ENCODE measurements around the gene NOXO1. TPM values are rescaled to one million over a fixed set of nuclear protein-coding genes. Genes with fewer than 3 reads are reported as not detected.

NOXO1 gene
- total and polyA plus RNA-seq, 10 of the 15 experiments (the other 5 are each of a cell fraction or from before 2014, with no cell fraction given) = 0.09 to 0.76 (median 0.26) TPM; not detected in 4

DNA sequence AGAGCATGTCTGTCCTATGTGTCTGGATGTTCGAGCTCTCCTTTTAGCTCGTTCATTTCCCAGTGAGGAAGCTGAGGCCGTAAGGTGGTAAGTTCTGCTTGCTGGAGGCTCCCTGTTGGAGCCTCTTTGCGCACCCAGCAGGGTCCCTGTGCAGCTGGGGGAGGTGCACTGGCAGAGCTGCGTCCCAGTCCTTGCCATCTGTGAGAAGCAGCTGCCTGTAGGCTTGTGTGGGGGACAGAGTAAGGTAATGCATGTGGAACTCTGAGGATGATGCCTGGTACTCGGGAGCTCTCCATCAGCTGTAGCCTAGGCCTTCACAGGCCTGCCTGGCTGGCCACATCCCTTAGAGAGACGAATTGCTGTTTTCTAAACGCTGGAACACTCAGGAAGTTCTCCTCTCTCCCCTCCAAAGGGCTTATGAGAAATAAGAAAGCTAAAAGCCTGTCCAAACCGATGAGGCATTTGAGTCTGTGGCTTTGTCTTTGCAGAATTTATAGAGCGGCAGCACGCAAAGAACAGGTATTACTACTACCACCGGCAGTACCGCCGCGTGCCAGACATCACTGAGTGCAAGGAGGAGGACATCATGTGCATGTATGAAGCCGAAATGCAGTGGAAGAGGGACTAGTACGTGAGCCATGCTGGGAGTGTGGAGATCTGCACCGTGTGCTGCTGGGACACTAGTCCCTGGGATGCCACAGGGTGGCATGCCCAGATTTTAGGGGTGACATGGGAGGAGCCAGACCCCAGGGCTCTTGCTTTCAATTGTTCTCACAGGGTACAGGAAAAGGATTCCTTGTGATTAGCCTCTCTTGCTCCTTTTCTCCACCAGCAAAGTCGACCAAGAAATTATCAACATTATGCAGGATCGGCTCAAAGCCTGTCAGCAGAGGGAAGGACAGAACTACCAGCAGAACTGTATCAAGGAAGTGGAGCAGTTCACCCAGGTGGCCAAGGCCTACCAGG is 20.3 kb downstream of the NOXO1 start (continued):
- TF ChIP-seq, protein P1, sequence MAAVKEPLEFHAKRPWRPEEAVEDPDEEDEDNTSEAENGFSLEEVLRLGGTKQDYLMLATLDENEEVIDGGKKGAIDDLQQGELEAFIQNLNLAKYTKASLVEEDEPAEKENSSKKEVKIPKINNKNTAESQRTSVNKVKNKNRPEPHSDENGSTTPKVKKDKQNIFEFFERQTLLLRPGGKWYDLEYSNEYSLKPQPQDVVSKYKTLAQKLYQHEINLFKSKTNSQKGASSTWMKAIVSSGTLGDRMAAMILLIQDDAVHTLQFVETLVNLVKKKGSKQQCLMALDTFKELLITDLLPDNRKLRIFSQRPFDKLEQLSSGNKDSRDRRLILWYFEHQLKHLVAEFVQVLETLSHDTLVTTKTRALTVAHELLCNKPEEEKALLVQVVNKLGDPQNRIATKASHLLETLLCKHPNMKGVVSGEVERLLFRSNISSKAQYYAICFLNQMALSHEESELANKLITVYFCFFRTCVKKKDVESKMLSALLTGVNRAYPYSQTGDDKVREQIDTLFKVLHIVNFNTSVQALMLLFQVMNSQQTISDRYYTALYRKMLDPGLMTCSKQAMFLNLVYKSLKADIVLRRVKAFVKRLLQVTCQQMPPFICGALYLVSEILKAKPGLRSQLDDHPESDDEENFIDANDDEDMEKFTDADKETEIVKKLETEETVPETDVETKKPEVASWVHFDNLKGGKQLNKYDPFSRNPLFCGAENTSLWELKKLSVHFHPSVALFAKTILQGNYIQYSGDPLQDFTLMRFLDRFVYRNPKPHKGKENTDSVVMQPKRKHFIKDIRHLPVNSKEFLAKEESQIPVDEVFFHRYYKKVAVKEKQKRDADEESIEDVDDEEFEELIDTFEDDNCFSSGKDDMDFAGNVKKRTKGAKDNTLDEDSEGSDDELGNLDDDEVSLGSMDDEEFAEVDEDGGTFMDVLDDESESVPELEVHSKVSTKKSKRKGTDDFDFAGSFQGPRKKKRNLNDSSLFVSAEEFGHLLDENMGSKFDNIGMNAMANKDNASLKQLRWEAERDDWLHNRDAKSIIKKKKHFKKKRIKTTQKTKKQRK (IDR thresholded peaks at IDR 0.05; ENCODE audit: low read depth, low read length) = peak; percentile 21; the same call in 1 of the 2 replicates
- TF ChIP-seq MYB (IDR thresholded peaks at IDR 0.05; ENCODE audit: borderline replicate concordance, low read depth, low read length) (no peak), CBX5 (IDR thresholded peaks at IDR 0.05; ENCODE audit: low read depth) (no peak), LARP7 (IDR thresholded peaks at IDR 0.05) (0 out of 2 replicates have a peak, but pooled peaks have one; percentile 10), POLR2AphosphoS5 (IDR thresholded peaks at IDR 0.05; ENCODE audit: low read length) (peak; percentile 95), ZSCAN29 (IDR thresholded peaks at IDR 0.05) (no peak), TCF3 (IDR thresholded peaks at IDR 0.05; ENCODE audit: borderline replicate concordance, insufficient read depth, low read depth, low read length) (peak; percentile 39; the same call in 1 of the 2 replicates), CREB1 (IDR thresholded peaks at IDR 0.05; ENCODE audit: low read depth) (0 out of 2 replicates have a peak, but pooled peaks have one; percentile 36), RUNX3 (IDR thresholded peaks at IDR 0.05; ENCODE audit: low read length) (peak; percentile 44), POLR2AphosphoS2 (IDR thresholded peaks at IDR 0.05; ENCODE audit: low read depth, low read length) (peak; percentile 93), POLR2A (IDR thresholded peaks at IDR 0.05; ENCODE audit: low read depth, low read length) (peak; percentile 83), SMAD5 (IDR thresholded peaks at IDR 0.05; ENCODE audit: low read depth) (peak; percentile 92), NBN (IDR thresholded peaks at IDR 0.05) (no peak), ETV6 (conservative IDR thresholded peaks at IDR 0.05 in 1 of 2, IDR thresholded peaks at IDR 0.05 in 1 of 2; ENCODE audit: borderline replicate concordance in 1 of 2, low read depth in 1 of 2) (0 out of 4 replicates have a peak, but pooled peaks of 1 of the 2 experiments have one; percentile 30), STAT1 (conservative IDR thresholded peaks at IDR 0.05) (no peak), BCL11A (IDR thresholded peaks at IDR 0.05; ENCODE audit: low read depth, low read length) (peak; percentile 7; the same call in 1 of the 2 replicates), NFIC (IDR thresholded peaks at IDR 0.05; ENCODE audit: low read depth, low read length) (peak; percentile 59), BACH1 (IDR thresholded peaks at IDR 0.05; ENCODE audit: borderline replicate concordance) (peak; percentile 73)
- TF ChIP-seq, protein P2, sequence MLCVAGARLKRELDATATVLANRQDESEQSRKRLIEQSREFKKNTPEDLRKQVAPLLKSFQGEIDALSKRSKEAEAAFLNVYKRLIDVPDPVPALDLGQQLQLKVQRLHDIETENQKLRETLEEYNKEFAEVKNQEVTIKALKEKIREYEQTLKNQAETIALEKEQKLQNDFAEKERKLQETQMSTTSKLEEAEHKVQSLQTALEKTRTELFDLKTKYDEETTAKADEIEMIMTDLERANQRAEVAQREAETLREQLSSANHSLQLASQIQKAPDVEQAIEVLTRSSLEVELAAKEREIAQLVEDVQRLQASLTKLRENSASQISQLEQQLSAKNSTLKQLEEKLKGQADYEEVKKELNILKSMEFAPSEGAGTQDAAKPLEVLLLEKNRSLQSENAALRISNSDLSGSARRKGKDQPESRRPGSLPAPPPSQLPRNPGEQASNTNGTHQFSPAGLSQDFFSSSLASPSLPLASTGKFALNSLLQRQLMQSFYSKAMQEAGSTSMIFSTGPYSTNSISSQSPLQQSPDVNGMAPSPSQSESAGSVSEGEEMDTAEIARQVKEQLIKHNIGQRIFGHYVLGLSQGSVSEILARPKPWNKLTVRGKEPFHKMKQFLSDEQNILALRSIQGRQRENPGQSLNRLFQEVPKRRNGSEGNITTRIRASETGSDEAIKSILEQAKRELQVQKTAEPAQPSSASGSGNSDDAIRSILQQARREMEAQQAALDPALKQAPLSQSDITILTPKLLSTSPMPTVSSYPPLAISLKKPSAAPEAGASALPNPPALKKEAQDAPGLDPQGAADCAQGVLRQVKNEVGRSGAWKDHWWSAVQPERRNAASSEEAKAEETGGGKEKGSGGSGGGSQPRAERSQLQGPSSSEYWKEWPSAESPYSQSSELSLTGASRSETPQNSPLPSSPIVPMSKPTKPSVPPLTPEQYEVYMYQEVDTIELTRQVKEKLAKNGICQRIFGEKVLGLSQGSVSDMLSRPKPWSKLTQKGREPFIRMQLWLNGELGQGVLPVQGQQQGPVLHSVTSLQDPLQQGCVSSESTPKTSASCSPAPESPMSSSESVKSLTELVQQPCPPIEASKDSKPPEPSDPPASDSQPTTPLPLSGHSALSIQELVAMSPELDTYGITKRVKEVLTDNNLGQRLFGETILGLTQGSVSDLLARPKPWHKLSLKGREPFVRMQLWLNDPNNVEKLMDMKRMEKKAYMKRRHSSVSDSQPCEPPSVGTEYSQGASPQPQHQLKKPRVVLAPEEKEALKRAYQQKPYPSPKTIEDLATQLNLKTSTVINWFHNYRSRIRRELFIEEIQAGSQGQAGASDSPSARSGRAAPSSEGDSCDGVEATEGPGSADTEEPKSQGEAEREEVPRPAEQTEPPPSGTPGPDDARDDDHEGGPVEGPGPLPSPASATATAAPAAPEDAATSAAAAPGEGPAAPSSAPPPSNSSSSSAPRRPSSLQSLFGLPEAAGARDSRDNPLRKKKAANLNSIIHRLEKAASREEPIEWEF (IDR thresholded peaks at IDR 0.05; ENCODE audit: insufficient replicate concordance, low read depth, low read length) = no peak
- TF ChIP-seq, protein P3, sequence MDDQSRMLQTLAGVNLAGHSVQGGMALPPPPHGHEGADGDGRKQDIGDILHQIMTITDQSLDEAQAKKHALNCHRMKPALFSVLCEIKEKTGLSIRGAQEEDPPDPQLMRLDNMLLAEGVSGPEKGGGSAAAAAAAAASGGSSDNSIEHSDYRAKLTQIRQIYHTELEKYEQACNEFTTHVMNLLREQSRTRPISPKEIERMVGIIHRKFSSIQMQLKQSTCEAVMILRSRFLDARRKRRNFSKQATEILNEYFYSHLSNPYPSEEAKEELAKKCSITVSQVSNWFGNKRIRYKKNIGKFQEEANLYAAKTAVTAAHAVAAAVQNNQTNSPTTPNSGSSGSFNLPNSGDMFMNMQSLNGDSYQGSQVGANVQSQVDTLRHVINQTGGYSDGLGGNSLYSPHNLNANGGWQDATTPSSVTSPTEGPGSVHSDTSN (IDR thresholded peaks at IDR 0.05; ENCODE audit: insufficient replicate concordance, low read depth, low read length) = peak; percentile 10

Data from GM12878 (cell line).